AG09319 (cell line): ENCODE measurements around the gene NRBF2.
"Not testable (repeated sequence)": the region's sequence is repeated elsewhere in the genome, so short reads cannot be mapped to it uniquely, and the experiment has no call there.

Source experiments
- DNase-seq: peaks from one replicate; pipeline ENCODE4 v3.0.0-alpha.2; 2010; ENCODE audit warnings: low read depth; ENCODE audit errors: extremely low read depth
- TF ChIP-seq, protein P1 (sequence below): IDR thresholded peaks from 2 replicates; pipeline ENCODE4 v1.5.1; 2011; ENCODE audit warnings: low read depth, mild to moderate bottlenecking, inconsistent platforms, low read length, moderate library complexity

The NRBF2 gene

DNA sequence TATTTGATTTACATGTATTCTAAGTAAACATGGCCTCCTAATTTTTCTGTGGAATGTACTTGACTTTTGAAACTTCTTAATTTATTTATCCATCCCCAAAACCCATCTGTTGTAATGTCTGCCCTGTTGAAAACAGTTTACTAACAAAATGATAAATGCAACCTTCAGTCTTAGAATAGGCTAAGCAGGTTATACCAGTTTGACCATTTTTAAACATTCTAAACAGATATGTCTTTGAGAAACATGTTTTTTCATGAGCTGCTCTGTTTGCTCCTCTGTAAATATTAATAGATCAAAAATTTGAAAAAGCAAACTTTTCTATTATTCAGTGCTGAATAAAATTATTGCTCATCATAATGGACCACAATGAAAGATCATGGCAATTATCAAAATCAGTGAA, 33.4 kb upstream of the NRBF2 start:
- no peak for DNase-seq
- TF ChIP-seq, protein P1, sequence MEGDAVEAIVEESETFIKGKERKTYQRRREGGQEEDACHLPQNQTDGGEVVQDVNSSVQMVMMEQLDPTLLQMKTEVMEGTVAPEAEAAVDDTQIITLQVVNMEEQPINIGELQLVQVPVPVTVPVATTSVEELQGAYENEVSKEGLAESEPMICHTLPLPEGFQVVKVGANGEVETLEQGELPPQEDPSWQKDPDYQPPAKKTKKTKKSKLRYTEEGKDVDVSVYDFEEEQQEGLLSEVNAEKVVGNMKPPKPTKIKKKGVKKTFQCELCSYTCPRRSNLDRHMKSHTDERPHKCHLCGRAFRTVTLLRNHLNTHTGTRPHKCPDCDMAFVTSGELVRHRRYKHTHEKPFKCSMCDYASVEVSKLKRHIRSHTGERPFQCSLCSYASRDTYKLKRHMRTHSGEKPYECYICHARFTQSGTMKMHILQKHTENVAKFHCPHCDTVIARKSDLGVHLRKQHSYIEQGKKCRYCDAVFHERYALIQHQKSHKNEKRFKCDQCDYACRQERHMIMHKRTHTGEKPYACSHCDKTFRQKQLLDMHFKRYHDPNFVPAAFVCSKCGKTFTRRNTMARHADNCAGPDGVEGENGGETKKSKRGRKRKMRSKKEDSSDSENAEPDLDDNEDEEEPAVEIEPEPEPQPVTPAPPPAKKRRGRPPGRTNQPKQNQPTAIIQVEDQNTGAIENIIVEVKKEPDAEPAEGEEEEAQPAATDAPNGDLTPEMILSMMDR, result no peak

- not testable (repeated sequence) for DNase-seq
Observed at GRCh38 chr10:63101091-63101490, 32.0 kb upstream of the NRBF2 start.

- DNase-seq, result not testable (repeated sequence)
Observed at GRCh38 chr10:63102279-63102883, 30.7 kb upstream of the NRBF2 start.

DNA sequence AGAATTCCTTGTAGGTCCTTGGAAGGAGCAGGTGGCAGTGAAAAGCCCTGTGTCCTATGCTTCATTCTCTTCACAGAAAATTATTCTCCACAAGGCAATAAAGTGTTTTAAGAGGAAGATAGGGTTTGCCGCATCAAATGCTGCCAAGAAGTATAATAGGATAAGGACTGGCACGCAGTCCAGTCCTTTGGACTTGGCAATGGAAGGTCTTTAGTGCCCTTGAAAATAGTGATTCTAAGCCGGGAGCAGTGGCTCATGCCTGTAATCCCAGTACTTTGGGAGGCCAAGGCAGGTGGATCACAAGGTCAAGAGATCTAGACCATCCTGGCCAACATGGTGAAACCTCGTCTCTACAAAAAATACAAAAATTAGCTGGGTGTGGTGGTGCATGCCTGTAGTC, 29.9 kb upstream of the NRBF2 start:
- DNase-seq, result not testable (repeated sequence)

- DNase-seq, result no peak
- TF ChIP-seq, protein P1, result no peak
Observed at GRCh38 chr10:63103971-63104409, 29.1 kb upstream of the NRBF2 start.

GRCh38 chr10:63105225-63106110, 27.7 kb upstream of the NRBF2 start:
- TF ChIP-seq, protein P1, result no peak
- no peak for DNase-seq

DNA sequence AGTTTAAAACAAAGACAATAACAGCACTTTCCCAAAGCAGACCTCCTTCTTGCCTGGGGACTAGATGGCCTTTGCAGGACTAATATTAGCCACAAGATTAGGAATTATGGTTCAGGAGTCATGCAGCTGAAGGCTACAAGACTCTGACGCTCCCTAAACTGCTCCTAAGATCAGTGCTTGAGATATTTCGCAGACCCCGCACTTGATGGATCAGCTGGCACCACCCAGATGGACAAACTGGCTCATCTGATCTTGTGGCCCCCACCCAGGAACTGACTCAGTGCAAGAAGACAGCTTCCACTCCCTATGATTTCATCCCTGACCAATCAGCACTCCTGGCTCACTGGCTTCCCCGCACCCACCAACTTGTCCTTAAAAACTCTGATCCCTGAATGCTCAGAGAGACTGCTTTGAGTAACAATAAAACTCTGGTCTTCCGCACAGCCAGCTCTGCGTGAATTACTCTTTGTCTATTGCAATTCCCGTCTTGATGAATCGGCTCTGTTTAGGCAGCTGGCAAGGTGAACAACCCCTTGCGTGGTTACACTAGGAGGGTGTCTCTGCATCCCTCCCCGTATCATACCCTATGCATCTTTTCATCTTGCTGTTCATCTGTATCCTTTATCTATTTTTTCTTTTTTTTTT, 26.9 kb upstream of the NRBF2 start:
- TF ChIP-seq, protein P1, result no peak
- no peak for DNase-seq

DNA sequence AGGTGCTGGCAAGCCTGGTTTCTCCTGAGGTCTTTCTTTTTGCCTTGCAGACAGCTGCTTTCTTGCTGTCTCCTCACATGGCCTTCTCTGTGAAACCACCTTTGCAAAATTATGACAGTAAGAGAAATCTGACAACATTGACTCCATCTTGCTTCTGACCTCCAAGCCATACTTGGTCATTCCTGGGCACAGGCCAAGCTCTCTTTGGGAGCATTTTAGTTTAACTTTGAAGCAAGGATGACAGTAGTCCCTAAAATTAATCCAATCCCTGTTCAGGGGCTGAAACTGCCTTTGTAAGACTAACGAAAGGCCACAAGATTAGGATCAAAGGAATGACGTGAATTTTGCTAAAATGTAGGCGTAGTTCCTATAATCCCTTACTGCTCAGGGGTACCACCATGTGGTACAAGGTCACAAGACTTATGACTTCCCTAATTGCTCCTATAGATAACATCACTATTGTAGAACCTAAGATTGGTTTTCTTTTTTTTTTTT, 25.1 kb upstream of the NRBF2 start:
- no peak for DNase-seq

More for the DNA sequence above, 25.1 kb upstream of the NRBF2 start:
- TF ChIP-seq, protein P1, result no peak
